Activated naive CD4-positive, alpha-beta T cell treated with anti-CD3 and anti-CD28 coated beads for 36 hours (primary cell): ENCODE data around the gene USP32. TPM values are rescaled to one million over a fixed set of nuclear protein-coding genes. Genes with fewer than 3 reads are reported as not detected.
"Not testable (repeated sequence)": the region's sequence is repeated elsewhere in the genome, so short reads cannot be mapped to it uniquely, and the experiment has no call there.

ENCODE experiments used
- CTCF ChIA-PET: fragments of 350-600 bp; sonication (Branson Sonifier 250); formaldehyde crosslinking; loops from one replicate; lab custom pipeline; 2021; ENCODE audit warnings: antibody characterized with exemption; lab: Charles Lee
- DNase-seq: peaks from one replicate; pipeline ENCODE4 v3.0.0-alpha.2; 2020
- H3K27ac Mint-ChIP-seq: one replicate; pipeline ENCODE4 v1.8.0; 2021; ENCODE audit warnings: mild to moderate bottlenecking, mixed read lengths
- H3K27me3 Mint-ChIP-seq: one replicate; pipeline ENCODE4 v1.8.0; 2021; ENCODE audit warnings: low read depth, mixed read lengths
- H3K36me3 Mint-ChIP-seq: one replicate; pipeline ENCODE4 v1.8.0; 2021; ENCODE audit warnings: low read depth, mixed read lengths
- H3K4me1 Mint-ChIP-seq: one replicate; pipeline ENCODE4 v1.8.0; 2021; ENCODE audit warnings: low read depth, mixed read lengths
- H3K4me3 Mint-ChIP-seq: one replicate; pipeline ENCODE4 v1.8.0; 2021; ENCODE audit warnings: mild to moderate bottlenecking, moderate library complexity, mixed read lengths
- H3K9me3 Mint-ChIP-seq: one replicate; pipeline ENCODE4 v1.8.0; 2021; ENCODE audit warnings: mixed read lengths
- intact Hi-C: fragments of 100-400 bp; cut with micrococcal nuclease; formaldehyde crosslinking; loops from one replicate; pipeline ENCODE4 v1.15.1; 2023
- total RNA-seq, 2 experiments: library from RNA; stranded (reverse); gene quantifications; one replicate each; pipeline ENCODE4 v1.2.3, GENCODE V29; 2021

The USP32 gene
- total RNA-seq = 10 to 100 TPM; 27.6 to 28.9 TPM

DNA sequence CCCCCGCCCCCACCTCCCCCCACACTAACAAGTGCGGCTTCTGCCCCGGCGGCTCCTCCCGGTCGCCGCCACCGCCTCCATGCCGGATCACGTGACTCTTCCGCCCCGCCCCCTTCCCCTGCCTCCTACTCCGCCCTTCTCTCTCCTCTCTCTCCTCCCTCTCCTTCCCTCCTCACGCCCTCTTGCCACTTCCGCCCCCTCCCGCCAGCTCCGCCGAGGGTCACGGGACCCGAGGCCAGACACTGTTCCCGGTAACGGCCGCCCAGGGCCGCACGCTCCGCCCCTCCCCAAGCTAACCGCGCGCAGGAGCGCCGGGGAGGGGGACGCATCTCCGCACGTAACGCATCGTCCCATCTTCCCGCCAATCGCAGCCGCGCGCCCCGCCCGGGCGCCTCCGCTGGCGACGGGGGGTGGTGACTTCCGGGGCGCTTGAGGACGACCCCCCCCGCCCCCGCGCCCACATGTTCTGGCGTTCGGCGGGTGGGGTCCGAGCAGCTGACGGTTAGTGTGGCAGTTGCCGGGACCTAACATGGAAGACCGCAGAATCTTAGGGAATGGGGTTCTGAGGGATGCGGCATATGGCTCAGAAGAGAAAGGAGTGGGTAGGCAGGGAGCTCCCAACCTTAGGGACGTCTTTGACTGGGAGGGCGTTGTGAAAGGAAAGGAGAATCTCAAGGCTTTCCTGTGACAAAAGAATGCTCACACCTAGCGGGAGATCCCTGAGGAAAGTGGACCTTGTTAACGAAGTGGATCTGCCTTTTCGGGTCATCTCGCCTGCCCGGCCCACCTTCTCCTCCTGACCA lies at the start of gene USP32:
TSS of gene USP32 (minus strand) at position 92 of the 803 bp plus-strand sequence. CDS start 194 bp downstream, outside the sequence.
- H3K9me3 Mint-ChIP-seq = no peaks in the 10 kb centered on the region
- CTCF ChIA-PET = interaction anchor here (0.8 to 1.0 kb wide), 2 partner anchors 12 to 21 kb away, joined by 3 read pairs; no protein-coding TSS in a partner anchor
- no peaks in the 10 kb centered on the region for H3K36me3 Mint-ChIP-seq

GRCh38 chr17:60439501-60439900 lies 47.6 kb upstream of the USP32 start:
- DNase-seq = no peak
- H3K27me3 Mint-ChIP-seq = no peaks in the 10 kb centered on the region
- no peak overlapping the region for H3K27ac Mint-ChIP-seq
- no peak overlapping the region for H3K4me3 Mint-ChIP-seq
- no peaks in the 10 kb centered on the region for H3K9me3 Mint-ChIP-seq
- intact Hi-C loops = loop anchor here (5.0 kb wide), 2 partner anchors 203 to 402 kb away; no protein-coding TSS in a partner anchor
- no peaks in the 10 kb centered on the region for H3K4me1 Mint-ChIP-seq
- H3K36me3 Mint-ChIP-seq = no peaks in the 10 kb centered on the region
- CTCF ChIA-PET = interaction anchor here (0.5 kb wide), 1 partner anchor 298 kb away, joined by 3 read pairs; no protein-coding TSS in a partner anchor

More for the DNA sequence above, at the start of gene USP32:
- Mint-ChIP-seq H3K4me1 (peaks cover 44% of the 10 kb centered on the region), H3K27me3 (no peaks in the 10 kb centered on the region), H3K27ac (peak within 1 kb of the TSS; percentile 96), H3K4me3 (peak within 1 kb of the TSS; percentile 89)
- intact Hi-C loops = loop anchor here (1.0 to 10.0 kb wide), 11 partner anchors 37 to 1237 kb away; partner anchors contain the start of genes BCAS3, HEATR6, PPM1D and PRR11
- DNase-seq = peak; percentile 99

DNA sequence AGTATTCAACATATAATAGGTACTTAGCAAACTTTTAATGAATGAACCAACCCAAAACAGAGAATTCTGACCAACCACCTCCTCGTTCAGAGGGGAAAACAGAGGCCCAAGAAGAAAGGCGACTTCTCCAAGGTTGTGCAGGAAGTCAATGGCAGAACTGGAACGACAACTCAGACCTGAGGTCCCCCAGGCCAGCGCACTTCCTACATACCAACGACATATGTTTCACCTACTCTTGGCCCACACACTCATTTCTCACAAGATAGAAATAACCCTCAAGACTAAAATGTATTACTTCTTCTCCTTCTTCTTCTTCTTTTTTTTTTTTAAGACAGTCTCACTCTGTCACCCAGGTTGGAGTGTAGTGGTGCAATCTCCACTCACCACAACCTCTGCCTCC lies 44.7 kb upstream of the USP32 start:
- Mint-ChIP-seq H3K27me3 (no peaks in the 10 kb centered on the region), H3K9me3 (no peaks in the 10 kb centered on the region), H3K4me1 (no peaks in the 10 kb centered on the region), H3K27ac (no peak overlapping the region), H3K4me3 (no peak overlapping the region), H3K36me3 (no peaks in the 10 kb centered on the region)
- intact Hi-C loops = loop anchor here (1.0 to 5.0 kb wide), 5 partner anchors 16 to 399 kb away; no protein-coding TSS in a partner anchor
- CTCF ChIA-PET = interaction anchor here (0.7 kb wide), 1 partner anchor 237 kb away, joined by 4 read pairs; no protein-coding TSS in a partner anchor
- DNase-seq = no peak

- Mint-ChIP-seq H3K27me3 (no peaks in the 10 kb centered on the region), H3K9me3 (no peaks in the 10 kb centered on the region), H3K4me3 (no peak overlapping the region), H3K27ac (no peak overlapping the region), H3K4me1 (no peaks in the 10 kb centered on the region), H3K36me3 (no peaks in the 10 kb centered on the region)
- intact Hi-C loops = loop anchor here (1.0 to 5.0 kb wide), 5 partner anchors 15 to 398 kb away; no protein-coding TSS in a partner anchor
- peak; percentile 77 for DNase-seq
- CTCF ChIA-PET = interaction anchor here (0.6 to 1.0 kb wide), 4 partner anchors 18 to 325 kb away, joined by 3 to 4 read pairs (median 3); no protein-coding TSS in a partner anchor
Observed at GRCh38 chr17:60435244-60436167, 43.6 kb upstream of the USP32 start.

DNA sequence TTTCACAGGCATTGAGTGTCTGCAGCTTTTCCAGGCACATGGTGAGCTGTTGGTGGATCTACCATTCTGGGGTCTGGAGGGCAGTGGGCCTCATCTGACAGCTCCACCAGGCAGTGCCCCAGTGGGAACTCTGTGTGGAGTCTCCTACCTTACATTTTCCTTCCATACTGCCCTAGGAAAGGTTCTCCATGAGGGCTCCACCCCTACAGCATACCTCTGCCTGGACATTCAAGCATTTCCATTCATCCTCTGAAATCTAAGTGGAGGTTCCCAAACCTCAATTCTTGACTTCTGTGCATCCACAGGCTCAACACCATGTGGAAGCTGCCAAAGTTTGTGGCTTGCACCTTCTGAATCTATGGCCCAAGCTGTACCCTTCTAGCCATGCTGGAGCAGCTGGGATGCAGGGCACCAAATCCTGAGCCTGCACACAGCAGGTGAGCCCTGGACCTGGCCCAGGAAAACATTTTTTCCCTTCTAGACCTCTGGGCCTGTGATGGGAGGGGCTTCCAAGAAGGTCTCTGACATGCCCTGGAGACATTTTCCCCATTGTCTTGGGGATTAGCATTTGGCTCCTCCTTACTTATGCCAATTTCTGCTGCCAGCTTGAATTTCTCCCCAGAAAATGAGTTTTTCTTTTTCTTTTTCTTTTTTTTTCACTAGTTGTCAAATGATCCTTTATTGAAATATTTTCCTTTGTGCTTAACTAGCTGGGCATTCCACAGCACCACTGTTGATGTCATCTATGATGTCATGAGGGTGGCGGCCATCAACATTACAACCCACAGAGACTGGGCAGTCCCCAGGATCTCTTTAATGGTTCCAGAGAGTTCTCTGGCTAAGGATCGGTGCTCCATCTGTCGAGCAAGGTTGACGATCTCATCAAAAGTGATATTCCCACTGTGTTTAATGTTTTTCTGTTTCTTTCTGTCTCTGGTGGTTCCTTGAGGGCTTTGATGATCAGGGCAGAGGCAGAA lies 41.4 kb upstream of the USP32 start:
- H3K36me3 Mint-ChIP-seq, H3K9me3 Mint-ChIP-seq, H3K4me1 Mint-ChIP-seq, H3K27me3 Mint-ChIP-seq, H3K27ac Mint-ChIP-seq, intact Hi-C loops, DNase-seq, H3K4me3 Mint-ChIP-seq: not testable (repeated sequence)
- CTCF ChIA-PET = interaction anchor here (0.7 to 1.6 kb wide), 3 partner anchors 202 to 292 kb away, joined by 3 to 4 read pairs (median 3); no protein-coding TSS in a partner anchor

DNA sequence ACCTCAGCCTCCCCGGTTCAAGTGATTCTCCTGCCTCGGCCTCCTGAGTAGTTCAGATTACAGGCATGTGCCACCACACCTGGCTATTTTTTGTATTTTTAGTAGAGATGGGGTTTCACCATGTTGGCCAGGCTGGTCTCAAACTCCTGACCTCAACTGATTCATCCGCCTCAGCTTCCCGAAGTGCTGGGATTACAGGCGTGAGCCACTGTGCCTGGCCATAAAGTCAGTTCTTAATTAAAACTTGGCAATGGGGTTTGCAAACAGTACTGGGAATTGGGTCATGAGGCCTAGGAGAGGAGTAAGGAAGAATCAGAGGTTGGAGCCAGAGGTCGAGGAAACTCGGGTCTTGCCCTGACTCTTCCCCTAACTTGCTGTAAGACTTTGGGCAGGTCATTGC lies 38.6 kb upstream of the USP32 start:
- DNase-seq, H3K4me1 Mint-ChIP-seq, H3K27me3 Mint-ChIP-seq, H3K36me3 Mint-ChIP-seq, H3K4me3 Mint-ChIP-seq, H3K27ac Mint-ChIP-seq, intact Hi-C loops, H3K9me3 Mint-ChIP-seq: not testable (repeated sequence)
- CTCF ChIA-PET = interaction anchor here (0.7 kb wide), 1 partner anchor 199 kb away, joined by 4 read pairs; no protein-coding TSS in a partner anchor

GRCh38 chr17:60428491-60428890 lies 36.6 kb upstream of the USP32 start:
- intact Hi-C loops, H3K27ac Mint-ChIP-seq, H3K9me3 Mint-ChIP-seq, H3K36me3 Mint-ChIP-seq, H3K4me3 Mint-ChIP-seq, DNase-seq, H3K27me3 Mint-ChIP-seq, H3K4me1 Mint-ChIP-seq: not testable (repeated sequence)
- CTCF ChIA-PET = interaction anchor here (0.6 kb wide), 1 partner anchor 131 kb away, joined by 5 read pairs; no protein-coding TSS in a partner anchor

DNA sequence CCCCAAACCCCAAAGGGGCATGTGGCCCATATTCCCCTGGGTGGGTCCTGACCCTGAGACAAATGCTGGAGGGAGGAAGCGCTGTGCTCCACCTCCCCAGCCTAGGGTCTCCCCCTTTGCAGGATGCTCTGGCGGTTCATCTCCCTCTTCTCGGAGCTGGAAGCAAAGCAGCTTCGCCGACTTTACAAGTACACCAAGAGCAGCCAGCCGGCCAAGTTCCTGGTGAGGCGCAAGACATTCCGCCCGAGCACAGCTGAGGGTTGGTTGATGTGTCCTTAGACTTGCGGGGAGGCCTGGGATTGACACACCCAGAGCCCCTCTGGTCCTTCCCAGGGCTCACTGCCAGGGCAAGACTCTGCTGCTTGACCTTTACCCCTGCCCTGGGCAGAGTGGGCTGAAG lies 34.7 kb upstream of the USP32 start:
- Mint-ChIP-seq H3K9me3 (no peaks in the 10 kb centered on the region), H3K27ac (no peak overlapping the region), H3K4me1 (peaks cover 4% of the 10 kb centered on the region), H3K36me3 (no peaks in the 10 kb centered on the region), H3K4me3 (no peak overlapping the region), H3K27me3 (no peaks in the 10 kb centered on the region)
- no peak for DNase-seq
- intact Hi-C loops = no loop called here
- CTCF ChIA-PET = interaction anchor here (0.6 to 1.4 kb wide), 3 partner anchors 211 to 227 kb away, joined by 3 to 4 read pairs (median 3); no protein-coding TSS in a partner anchor

- H3K36me3 Mint-ChIP-seq = no peaks in the 10 kb centered on the region
- H3K27me3 Mint-ChIP-seq = no peaks in the 10 kb centered on the region
- no peak for DNase-seq
- H3K9me3 Mint-ChIP-seq = no peaks in the 10 kb centered on the region
- H3K27ac Mint-ChIP-seq = no peak overlapping the region
- H3K4me1 Mint-ChIP-seq = peaks cover 8% of the 10 kb centered on the region
- CTCF ChIA-PET = interaction anchor here (0.6 kb wide), 1 partner anchor 477 kb away, joined by 3 read pairs; no protein-coding TSS in a partner anchor
- intact Hi-C loops = no loop called here
- no peak overlapping the region for H3K4me3 Mint-ChIP-seq
Observed at GRCh38 chr17:60425626-60426025, 33.7 kb upstream of the USP32 start.

DNA sequence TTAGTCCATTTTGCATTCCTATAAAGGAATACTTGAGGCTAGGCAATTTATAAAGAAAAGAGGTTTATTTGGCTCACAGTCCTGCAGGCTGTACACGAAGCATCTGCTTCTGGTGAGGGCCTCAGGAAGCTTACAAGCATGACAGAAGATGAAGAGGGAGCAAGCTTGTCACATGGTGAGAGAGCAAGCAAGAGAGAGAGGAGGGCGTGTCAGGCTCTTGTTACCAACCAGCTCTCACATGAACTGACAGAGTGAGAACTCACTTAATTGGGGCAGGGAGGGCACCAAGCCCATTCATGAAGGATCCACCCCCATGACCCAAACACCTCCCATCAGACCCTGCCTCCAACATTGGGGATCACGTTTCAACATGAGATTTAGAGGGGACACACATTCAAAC lies 31.9 kb upstream of the USP32 start:
- intact Hi-C loops = loop anchor here (5.0 kb wide), 1 partner anchor 143 kb away; no protein-coding TSS in a partner anchor
- Mint-ChIP-seq H3K4me3 (no peak overlapping the region), H3K36me3 (no peaks in the 10 kb centered on the region), H3K27ac (no peak overlapping the region), H3K27me3 (no peaks in the 10 kb centered on the region), H3K4me1 (peaks cover 8% of the 10 kb centered on the region), H3K9me3 (no peaks in the 10 kb centered on the region)
- no peak for DNase-seq
- CTCF ChIA-PET = interaction anchor here (1.4 kb wide), 1 partner anchor 215 kb away, joined by 4 read pairs; no protein-coding TSS in a partner anchor
